Islet of Langerhans (tissue), 1 donor: ENCODE results near the gene JPH2.
"Not testable (repeated sequence)": the region's sequence is repeated elsewhere in the genome, so short reads cannot be mapped to it uniquely, and the experiment has no call there.

Experiments
- FAIRE-seq: peaks from one replicate; lab custom pipeline; 2011; peaks lifted over from hg19 to GRCh38; lab: Jason Lieb, UNC

JPH2 gene

DNA sequence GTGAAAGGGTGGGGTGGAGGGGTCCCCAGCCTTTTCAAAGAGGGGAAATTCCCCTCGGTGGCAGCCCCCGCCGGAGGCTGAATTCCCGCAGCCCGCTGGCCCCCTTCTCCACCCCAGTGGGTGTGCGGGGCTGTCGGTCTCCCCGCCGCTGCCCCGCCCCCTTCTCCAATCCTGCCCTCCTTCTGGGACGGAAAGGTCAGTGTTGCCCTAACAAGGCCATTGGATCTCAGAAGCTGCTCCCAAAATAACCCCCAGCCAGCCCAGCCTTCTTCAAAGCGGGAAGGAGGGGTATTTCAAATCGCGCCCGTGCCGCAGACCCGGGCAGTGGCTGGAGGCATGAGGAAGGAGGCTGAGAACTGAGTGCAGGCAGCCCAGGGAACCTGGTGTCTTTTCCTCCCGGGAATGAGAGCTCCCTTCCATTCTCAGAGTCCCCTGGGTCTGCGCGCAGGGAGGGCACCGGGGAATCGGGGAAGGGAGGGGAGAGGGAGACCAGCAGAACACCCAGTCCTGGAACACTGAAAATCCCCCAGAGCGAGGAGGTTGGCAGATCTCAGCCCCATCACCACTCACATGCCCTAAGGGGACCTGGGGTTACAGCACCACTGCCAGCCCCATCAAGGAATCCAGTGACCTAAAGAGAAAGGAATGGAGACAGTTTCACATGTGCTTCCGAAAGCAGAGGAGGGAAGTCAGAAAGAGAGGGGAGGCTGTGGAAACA lies at the start of gene JPH2:
Gene JPH2, minus strand, starts transcription at position 135 of the 718 bp plus-strand sequence. CDS start 483 bp downstream, outside the sequence.
- FAIRE-seq = no peak

DNA sequence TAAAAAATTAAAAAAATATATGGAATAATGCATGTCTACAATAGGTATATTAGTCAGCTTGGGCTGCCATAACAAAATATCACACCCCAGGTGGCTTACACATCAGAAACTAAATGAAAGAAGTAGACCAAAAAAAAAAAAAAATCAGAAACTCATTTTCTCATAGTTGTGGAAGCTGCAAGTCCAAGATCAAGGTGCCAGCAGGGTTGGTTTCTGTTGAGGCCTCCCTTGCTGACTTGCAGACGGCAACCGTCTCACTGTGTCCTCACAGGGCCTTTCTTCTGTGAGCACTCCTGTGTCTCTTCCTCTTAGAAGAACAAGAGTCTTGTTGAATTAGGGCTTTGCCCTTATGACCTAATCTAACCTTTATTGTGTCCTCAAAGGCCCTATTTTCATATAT lies 48.7 kb upstream of the JPH2 start:
- no peak for FAIRE-seq

DNA sequence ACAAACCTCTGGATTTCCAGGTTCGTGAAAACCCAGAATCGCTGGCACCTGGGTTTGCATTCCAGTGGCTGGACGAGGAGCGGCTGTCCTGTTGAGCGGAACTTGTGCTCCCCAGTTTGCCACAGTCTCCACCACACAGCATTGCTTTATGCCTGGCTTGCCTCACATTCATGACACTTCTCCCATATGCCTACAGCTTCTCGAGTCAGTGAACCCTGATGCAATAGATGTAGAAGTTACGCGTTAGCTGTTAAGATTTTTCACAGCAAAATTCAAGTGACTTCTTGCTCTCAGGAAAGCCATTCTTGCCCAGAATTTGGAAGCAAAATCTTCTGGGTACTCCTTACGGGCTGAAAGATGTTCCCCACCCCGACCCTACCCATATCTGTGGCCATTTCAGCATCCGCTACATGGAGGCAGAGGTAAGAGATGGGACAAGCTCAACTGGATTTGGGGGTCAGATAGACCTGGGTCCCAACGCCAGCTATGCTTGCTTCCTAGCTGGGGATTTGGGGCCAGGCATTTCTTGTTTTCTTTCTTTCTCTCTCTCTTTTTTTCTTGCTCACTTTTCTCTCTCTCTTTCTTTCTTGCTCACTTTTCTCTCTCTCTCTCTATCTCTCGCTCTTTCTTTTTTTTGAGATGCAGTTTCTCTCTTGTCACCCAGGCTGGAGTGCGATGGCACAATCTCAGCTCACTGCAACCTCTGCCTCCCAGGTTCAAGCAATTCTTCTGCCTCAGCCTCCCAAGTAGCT lies 47.8 kb upstream of the JPH2 start:
- FAIRE-seq = no peak

GRCh38 chr20:44233436-44234016 lies 46.5 kb upstream of the JPH2 start:
- FAIRE-seq = no peak

- not testable (repeated sequence) for FAIRE-seq
These were observed 45.5 kb upstream of the JPH2 start for GRCh38 chr20:44232469-44232856.

GRCh38 chr20:44231713-44232468 lies 44.9 kb upstream of the JPH2 start:
- no peak for FAIRE-seq

- FAIRE-seq = no peak
These were observed 44.2 kb upstream of the JPH2 start for GRCh38 chr20:44231193-44231592.

- no peak for FAIRE-seq
These were observed 41.7 kb upstream of the JPH2 start for GRCh38 chr20:44228465-44229258.

DNA sequence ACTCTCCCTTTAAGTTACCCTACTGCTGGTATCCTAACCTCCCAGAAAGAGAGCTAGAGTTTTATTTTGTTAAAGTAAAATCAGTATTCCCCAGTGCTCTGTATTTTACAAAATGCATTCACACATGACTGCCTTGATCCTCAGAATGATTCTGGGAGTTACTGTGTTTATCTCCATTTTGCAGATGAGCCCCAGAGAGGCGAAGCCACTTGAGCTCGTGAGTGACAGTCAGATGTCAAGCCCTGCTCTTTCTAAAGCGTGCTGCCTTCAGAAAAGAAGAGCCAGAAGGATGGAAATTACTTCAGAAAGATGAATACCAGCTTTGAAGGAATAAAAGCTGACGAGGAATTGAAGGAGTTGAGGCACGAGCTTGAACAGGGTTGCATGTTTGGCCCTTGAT lies 37.6 kb upstream of the JPH2 start:
- FAIRE-seq = no peak

GRCh38 chr20:44223721-44224120 lies 36.7 kb upstream of the JPH2 start:
- FAIRE-seq = no peak

GRCh38 chr20:44222633-44223368 lies 35.8 kb upstream of the JPH2 start:
- FAIRE-seq = no peak

GRCh38 chr20:44222027-44222426 lies 35.0 kb upstream of the JPH2 start:
- no peak for FAIRE-seq

GRCh38 chr20:44221368-44221954 lies 34.5 kb upstream of the JPH2 start:
- FAIRE-seq = no peak

- FAIRE-seq = no peak
These were observed 32.8 kb upstream of the JPH2 start for GRCh38 chr20:44219791-44220190.

- no peak for FAIRE-seq
These were observed 32.3 kb upstream of the JPH2 start for GRCh38 chr20:44219170-44219730.

- no peak for FAIRE-seq
These were observed 31.5 kb upstream of the JPH2 start for GRCh38 chr20:44218446-44218845.

DNA sequence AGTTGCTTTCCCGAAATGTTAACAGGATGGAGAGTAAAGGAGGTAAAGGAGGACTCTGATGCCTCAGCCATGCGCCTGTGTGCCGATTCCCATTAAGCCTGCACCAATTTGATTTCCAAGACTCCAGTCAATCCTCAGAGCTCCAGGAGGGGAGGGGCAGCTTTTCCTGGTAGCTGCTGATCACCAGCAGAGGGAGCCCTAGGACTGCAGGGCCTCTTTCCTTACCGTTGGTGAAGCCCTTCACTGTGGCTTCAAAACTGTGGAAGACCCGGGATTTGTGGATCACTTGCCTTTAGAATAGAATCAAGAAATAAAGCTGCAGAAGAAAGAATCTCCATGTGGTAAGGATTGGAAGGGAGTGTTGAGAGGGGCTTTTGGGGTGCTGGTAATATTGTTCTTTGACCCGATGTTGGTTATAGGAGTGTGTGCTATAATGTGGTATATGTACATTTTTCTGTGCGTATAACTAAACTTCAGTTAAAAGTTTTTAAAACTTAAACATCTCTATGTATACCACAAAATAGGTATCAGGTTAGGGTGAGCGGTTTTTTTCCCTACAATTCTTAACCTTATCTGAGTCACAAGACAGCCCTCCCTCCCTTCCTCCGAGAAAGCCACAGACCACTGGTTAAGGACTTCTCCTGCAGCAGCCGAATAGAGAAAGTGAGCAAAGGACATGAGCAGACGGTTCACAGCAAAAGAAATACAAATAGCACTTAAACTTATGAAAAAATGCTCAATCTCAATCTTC lies 30.5 kb upstream of the JPH2 start:
- FAIRE-seq = peak; percentile 30

DNA sequence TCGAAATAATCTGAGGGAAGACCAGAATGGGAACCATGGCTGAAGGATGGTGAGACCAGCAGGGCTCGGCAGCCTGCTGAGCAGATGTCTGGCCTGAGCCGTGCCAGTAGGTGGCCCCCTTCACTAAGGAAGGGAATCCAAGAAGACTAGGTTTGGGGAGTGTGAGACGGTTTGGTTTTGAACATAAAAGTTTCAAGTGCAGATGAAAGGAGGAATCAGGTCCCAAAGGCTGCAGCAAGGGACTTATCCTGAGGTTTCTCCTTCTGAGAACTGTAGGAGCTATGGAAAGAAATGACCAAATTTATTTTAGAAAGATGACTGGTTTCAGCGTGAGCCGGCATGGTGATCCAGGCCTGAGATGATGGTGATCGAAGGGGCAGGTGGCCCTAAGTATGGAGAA lies 28.1 kb upstream of the JPH2 start:
- no peak for FAIRE-seq

GRCh38 chr20:44212792-44213191 lies 25.8 kb upstream of the JPH2 start:
- no peak for FAIRE-seq
